HEK293T (cell line): ENCODE measurements around the gene COMMD3.

ENCODE experiments used
- CTCF ChIA-PET: fragments of 350-600 bp; formaldehyde crosslinking; extraction: SDS; loops from one replicate; lab custom pipeline; 2021; ENCODE audit warnings: antibody characterized with exemption, inconsistent platforms; lab: Yijun Ruan, JAX
- POLR2A ChIA-PET: fragments of 350-600 bp; formaldehyde crosslinking; extraction: SDS; loops from one replicate; lab custom pipeline; 2020; ENCODE audit warnings: antibody characterized with exemption, inconsistent platforms; lab: Yijun Ruan, JAX
- DNase-seq: peaks from one replicate; pipeline ENCODE4 v3.0.0; 2012; ENCODE audit warnings: mixed read lengths; ENCODE audit errors: extremely low spot score
- NFRKB ChIP-seq: fragments of 450-650 bp; IDR thresholded peaks from 2 replicates; pipeline ENCODE4 v1.6.1; 2016; ENCODE audit warnings: mild to moderate bottlenecking, moderate library complexity

Gene COMMD3

GRCh38 chr10:22369434-22370072, 53.4 kb downstream of the COMMD3 start:
- CTCF ChIA-PET: interaction anchor here (1.0 kb wide), 1 partner anchor 15 kb away, joined by 3 read pairs; no protein-coding TSS in a partner anchor

More at GRCh38 chr10:22369434-22370072, 53.4 kb downstream of the COMMD3 start:
- POLR2A ChIA-PET: no interaction called here
- TF ChIP-seq NFRKB: no peak
- no peak for DNase-seq
